ENCODE measurements around the gene ZNF410.
A peak's percentile ranks its signal among the peaks of the same experiment; 100 is the strongest.
"Not testable (repeated sequence)": the region's sequence is repeated elsewhere in the genome, so short reads cannot be mapped to it uniquely, and the experiment has no call there.

ZNF410 gene

DNA sequence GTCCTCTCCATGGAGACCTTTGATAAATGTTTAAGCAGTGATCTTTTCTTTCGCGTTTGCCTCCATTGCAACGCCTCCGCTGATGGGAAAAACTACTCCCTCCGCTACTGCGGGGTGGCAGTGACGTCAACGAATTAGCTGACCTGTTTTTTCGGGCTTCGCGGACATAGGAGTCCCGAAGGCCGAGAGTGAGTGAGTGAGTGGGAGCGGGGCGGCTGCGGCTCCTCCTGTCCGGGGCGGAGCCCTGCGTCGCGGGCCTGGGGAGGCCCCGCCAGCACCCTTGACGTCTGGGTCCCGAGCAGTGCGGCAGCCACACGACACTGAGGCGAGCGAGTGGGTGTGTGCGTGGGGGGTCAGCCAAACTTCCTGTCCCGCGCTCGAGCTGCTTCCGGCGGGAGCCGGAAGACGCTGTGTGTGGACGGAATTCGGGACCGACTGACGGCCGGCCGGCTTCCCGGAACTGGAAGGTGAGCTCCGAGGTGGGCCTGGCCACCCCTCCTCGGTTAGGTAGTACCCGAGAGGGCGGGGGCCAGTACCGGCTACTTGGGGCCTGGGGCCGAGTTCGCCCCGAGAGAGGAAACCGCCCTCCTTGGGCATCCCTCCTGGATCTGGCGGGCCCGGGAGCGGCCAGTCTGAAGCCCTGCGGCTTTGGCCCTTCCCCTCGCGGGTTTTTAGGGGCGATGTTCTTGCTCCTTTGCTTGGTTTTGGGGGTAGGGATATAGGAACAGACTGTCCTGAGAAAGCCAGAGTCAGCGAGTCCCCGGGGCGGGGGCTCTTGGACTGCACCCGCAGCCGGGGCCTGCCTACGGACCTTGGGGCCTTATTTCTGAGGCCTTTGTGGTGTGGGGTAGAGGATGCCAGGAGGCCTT lies at the start of gene ZNF410:
Gene ZNF410, plus strand, starts transcription at position 411 of the 869 bp plus-strand sequence. CDS start 5,317 bp downstream, outside the sequence.
- DNase-seq (ENCODE audit: low read depth in 2 of 2): peak; percentile 66 to 76

DNA sequence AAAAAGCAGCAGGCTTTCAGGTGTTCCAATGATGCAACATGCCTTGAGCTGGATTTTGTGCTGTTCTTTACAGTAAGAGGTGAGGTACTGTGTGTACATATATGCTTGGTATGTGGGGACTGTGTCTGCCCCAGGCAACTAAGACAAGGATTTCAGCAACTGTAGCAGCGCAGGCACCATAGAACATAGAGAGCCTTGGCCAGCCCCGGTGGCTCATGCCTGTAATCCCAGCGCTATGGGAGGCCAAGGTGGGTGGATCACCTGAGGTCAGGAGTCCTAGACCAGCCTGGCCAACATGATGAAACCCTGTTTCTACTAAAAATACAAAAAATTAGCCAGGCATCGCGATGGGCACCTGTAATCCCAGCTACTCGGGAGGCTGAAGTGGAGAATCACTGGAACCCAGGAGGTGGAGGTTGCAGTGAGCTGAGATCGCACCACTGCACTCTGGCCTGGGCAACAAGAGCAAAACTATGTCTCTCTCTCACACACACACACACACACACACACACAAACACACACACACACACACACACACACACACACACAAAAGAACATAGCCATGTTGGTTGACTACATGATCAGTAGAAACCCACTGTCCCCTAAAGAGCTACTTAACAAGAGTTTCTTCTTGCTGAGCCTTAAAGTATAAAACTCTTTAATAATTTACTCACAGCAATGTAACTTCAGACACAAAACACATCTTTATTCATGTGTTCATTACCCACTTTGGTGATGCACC lies 48.2 kb upstream of the ZNF410 start:
- DNase-seq (ENCODE audit: low read depth in 2 of 2): not testable (repeated sequence)

- no peak for DNase-seq (ENCODE audit: low read depth in 2 of 2)
Measured at GRCh38 chr14:73842201-73842600, 44.5 kb upstream of the ZNF410 start.

GRCh38 chr14:73842851-73843250 lies 43.8 kb upstream of the ZNF410 start:
- no peak for DNase-seq (ENCODE audit: low read depth in 2 of 2)

DNA sequence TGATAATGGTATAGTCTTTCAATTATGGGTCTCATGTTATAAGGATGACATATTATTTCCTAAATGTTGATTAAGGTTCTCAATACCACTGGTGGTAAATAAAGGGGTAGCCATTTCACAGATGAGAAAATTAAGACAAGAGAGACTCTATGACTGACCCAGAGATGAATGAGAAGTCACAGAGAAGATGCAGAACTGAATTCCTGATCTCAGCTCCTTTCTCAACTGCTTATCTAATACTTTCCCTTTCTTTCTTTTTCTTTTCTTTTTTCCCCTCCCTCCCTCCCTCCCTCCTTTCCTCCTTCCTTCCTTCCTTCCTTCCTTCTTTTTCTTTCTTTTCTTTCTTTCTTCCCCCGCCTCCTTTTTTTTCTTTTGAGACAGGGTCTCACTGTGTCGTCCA lies 43.4 kb upstream of the ZNF410 start:
- DNase-seq (ENCODE audit: low read depth in 2 of 2): no peak

GRCh38 chr14:73846947-73847346 lies 39.7 kb upstream of the ZNF410 start:
- no peak for DNase-seq (ENCODE audit: low read depth in 2 of 2)

GRCh38 chr14:73851000-73851399 lies 35.7 kb upstream of the ZNF410 start:
- no peak for DNase-seq (ENCODE audit: low read depth in 2 of 2)

DNA sequence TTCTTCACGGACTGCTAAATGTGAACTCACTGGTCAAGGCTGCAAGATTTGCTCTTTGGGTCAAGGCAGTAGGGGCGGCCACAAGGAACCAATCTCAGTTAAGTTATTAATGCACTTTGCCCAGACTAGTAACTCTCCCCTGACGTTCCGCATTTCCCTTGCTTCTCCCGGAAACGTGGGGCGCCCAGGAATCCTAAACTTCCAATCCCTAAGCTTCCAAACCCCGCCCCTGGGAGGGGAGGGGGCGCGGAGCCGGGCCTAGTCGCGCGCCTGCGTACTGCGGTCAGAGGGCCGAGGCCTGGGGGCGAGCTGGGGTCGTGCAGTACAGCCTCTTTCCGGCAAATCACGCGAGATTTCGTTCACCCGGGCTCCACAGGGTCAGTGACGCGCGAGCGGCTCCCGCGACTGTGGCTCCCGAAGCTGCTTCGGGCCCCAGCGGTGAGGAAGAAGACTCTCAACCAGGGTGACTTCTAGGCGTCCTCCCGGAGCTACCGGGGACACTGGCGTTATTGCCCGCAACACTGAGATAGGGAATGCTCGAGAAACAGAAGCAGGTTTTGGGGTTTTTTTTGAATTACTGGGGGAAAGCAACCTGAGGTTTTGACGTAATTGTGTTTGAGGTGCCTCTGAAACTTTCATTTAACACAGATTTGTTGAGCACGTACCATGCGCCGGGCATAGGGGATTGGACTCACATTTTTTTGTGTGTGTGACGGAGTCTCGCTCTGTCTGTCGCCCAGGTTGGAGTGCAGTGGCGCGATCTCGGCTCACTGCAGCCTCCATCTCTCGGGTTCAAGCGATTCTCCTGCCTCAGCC lies 34.9 kb upstream of the ZNF410 start, which contains the start of gene PTGR2:
Gene PTGR2, plus strand, starts transcription at position 265 of the 816 bp plus-strand sequence. CDS start 7,032 bp downstream, outside the sequence.
- peak; percentile 72 to 80 for DNase-seq (ENCODE audit: low read depth in 2 of 2)

DNA sequence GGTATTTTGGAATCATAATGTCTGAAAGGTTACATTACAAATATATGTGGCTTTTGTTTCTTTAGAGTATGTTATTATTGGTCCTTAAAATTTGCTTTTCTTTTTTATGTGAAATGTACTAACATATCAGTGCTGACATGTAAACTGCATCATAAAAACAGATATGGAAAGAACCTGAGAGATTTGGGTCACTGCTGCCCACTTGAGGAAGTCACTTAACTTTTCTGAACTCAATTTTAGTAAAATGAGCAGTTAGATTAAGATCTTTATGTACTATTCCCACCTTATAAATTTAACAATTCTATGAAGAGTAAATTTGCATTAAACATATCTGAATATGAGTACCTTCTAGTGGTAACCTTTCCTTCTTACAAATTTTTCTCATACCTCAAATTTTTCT lies 27.5 kb upstream of the ZNF410 start:
- DNase-seq (ENCODE audit: low read depth in 2 of 2): no peak

GRCh38 chr14:73861073-73861472 lies 25.6 kb upstream of the ZNF410 start:
- DNase-seq (ENCODE audit: low read depth in 2 of 2): no peak

- DNase-seq (ENCODE audit: low read depth in 2 of 2): no peak
Measured at GRCh38 chr14:73862480-73862879, 24.2 kb upstream of the ZNF410 start.

DNA sequence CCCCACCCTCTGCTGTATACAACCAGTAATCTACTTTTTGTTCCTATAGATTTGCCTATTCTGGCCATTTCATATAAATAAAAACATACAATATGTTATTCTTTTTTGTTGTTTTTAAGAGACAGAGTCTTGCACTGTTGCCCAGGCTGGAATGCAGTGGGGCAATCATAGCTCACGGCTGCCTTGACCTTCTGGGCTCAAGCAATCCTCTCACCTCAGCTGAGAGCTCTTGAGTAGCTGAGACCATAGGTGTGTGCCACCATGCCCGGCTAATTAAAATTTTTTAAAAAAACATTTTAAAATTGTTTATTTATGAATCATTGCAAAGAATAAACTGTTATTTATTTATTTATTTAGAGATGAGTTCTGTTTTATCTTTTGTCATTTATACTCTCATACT lies 23.4 kb upstream of the ZNF410 start:
- DNase-seq (ENCODE audit: low read depth in 2 of 2): no peak

- no peak for DNase-seq (ENCODE audit: low read depth in 2 of 2)
Measured at GRCh38 chr14:73865534-73866113, 21.0 kb upstream of the ZNF410 start.

GRCh38 chr14:73869754-73870153 lies 16.9 kb upstream of the ZNF410 start:
- not testable (repeated sequence) for DNase-seq (ENCODE audit: low read depth in 2 of 2)

- no peak for DNase-seq (ENCODE audit: low read depth in 2 of 2)
Measured at GRCh38 chr14:73870525-73871235, 16.0 kb upstream of the ZNF410 start.

DNA sequence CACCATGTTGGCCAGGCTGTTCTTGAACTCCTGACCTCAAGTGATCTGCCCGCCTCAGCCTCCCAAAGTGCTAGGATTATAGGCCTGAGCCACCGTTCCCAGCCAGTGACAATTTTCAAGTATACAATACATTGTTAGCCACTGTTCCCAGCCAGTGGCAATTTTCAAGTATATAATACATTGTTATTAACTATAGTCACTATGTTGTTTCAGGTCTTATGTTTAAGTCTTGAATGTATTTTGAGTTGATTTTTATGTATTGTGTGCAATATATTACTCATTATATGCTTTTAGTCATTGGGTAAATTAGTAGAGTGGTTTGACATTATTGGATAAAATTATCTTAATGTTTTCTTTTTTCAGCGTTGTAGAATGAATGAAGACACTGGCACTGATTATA lies 13.0 kb upstream of the ZNF410 start:
- no peak for DNase-seq (ENCODE audit: low read depth in 2 of 2)

GRCh38 chr14:73877790-73878189 lies 8.9 kb upstream of the ZNF410 start:
- DNase-seq (ENCODE audit: low read depth in 2 of 2): no peak

DNA sequence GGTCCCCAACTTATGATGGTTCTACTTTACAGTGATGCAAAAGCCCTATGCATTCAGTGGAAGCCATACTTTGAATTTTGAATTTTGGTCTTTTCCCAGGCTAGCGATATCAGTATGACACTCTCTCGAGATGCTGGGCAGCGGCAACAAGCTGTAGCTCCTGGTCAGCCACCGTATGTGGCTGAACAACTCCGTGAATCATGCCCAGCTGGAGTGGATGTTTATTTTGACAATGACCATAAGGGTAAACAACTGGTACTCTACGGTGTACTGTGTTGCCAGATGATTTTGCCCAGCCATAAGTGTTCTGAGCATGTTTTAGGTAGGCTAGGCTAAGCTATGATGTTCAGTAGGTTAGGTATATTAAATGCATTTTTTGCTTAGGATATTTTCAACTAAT lies 8.2 kb upstream of the ZNF410 start:
- no peak for DNase-seq (ENCODE audit: low read depth in 2 of 2)

DNA sequence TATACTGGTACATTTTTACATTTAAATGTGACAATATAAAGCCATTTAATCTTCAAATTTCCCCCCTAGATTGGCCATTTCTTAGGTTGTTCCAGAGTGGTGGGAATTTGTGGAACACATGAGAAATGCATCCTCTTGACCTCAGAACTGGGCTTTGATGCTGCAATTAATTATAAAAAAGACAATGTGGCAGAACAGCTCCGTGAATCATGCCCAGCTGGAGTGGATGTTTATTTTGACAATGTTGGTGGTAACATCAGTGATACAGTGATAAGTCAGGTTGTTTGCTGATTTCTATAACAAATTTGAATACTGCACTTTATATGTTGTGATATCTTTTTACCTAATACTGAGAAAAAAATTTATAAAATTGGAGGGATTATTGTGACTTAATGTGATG lies 7.6 kb upstream of the ZNF410 start:
- no peak for DNase-seq (ENCODE audit: low read depth in 2 of 2)

DNA sequence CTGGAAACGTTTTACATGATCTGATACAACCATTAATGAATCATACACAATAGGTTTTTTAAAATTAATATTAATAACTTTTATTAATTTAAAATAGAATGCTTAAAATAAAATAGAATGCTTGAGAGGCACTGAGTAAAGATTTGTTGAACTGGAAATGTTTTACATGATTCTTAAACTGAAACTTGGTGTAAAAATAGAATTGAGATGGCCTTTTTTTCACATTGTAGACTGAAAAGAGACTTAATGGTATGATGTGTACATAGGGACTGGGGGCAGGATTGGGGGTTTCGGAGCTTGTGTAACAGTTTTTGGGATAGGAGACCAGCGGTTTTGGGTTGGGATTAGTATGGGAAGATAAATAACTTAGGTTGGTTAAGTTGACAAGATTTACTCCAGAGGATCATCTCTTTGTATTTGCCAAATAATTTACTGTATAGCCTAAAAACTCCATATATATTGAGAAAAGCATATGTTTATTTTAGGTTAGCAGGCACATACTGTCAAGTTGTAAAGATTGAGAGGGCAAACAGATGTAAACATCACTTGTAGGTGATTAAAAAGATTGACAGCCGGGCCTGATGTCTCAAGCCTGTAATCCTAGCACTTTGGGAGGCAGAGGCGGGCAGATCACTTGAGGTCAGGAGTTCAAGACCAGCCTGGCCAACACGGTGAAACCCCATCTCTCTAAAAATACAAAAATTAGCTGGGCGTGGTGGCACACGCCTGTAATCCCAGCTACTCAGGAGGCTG lies 2.0 kb upstream of the ZNF410 start:
- no peak for DNase-seq (ENCODE audit: low read depth in 2 of 2)

Measured in stimulated activated CD8-positive, alpha-beta memory T cell treated with anti-CD3 and anti-CD28 coated beads, Interleukin-2, amount 100 ng/mL, for 1 hour (primary cell).